ENCODE data around the gene SH3GL1. TPM values are rescaled to one million over a fixed set of nuclear protein-coding genes. Genes with fewer than 3 reads are reported as not detected.

The SH3GL1 gene
- total RNA-seq, 2 experiments from 2014 or later, result 39.3 to 40.9 TPM

- POLR2A ChIA-PET, result interaction anchor here (2.0 to 3.1 kb wide), 2 partner anchors 8 to 30 kb away, joined by 8 to 33 read pairs; partner anchors contain the start of genes CHAF1A and SH3GL1
- peaks cover 92% of the 10 kb centered on the region for H3K4me1 ChIP-seq (ENCODE audit: insufficient read depth, low read length)
Measured at GRCh38 chr19:4371247-4372164, 28.8 kb downstream of the SH3GL1 start.

GRCh38 chr19:4370418-4371041, 29.8 kb downstream of the SH3GL1 start:
- Mint-ChIP-seq H3K9me3 (no peaks in the 10 kb centered on the region), H3K27ac (peak overlapping the region; percentile 90), H3K4me3 (peak overlapping the region; percentile 38), H3K4me1 (ENCODE audit: low read depth) (peaks cover 31% of the 10 kb centered on the region), H3K27me3 (no peaks in the 10 kb centered on the region), H3K36me3 (ENCODE audit: low read depth) (peaks cover 7% of the 10 kb centered on the region)
- H3K27me3 ChIP-seq (ENCODE audit: control insufficient read depth in 1 of 2, insufficient read depth in 2 of 2, low read length in 2 of 2), result no peaks in the 10 kb centered on the region
- TF ChIP-seq CTCF (IDR thresholded peaks at IDR 0.05), result no peak
- intact Hi-C loops (cut with DNase I, micrococcal nuclease), result loop anchor here in 1 of 2 experiments (1.0 kb wide), 1 partner anchor 10 kb away; no protein-coding TSS in a partner anchor
- peak overlapping the region; percentile 59 for H3K4me3 ChIP-seq (ENCODE audit: low read length)
- no peak for ATAC-seq (ENCODE audit: poor library complexity)
- ChIA-PET POLR2A (interaction anchor here (0.9 to 3.1 kb wide), 9 partner anchors 9 to 385 kb away, joined by 4 to 33 read pairs (median 5); partner anchors contain the start of genes CHAF1A, EEF2, HDGFL2 and MPND), CTCF (interaction anchor here (0.6 to 4.6 kb wide), 16 partner anchors 7 to 363 kb away, joined by 3 to 63 read pairs (median 5); partner anchors contain the start of genes CHAF1A, MPND, PIAS4 and SH3GL1)
- no peaks in the 10 kb centered on the region for H3K9me3 ChIP-seq (ENCODE audit: control insufficient read depth in 1 of 2, insufficient read depth in 1 of 2, low read length in 2 of 2)
- DNase-seq, result no peak
- H3K27ac ChIP-seq (ENCODE audit: low read depth in 1 of 2, low read length in 2 of 2), result peak overlapping the region; percentile 78 to 87
- H3K4me1 ChIP-seq (ENCODE audit: insufficient read depth, low read length), result peaks cover 82% of the 10 kb centered on the region
- H3K36me3 ChIP-seq (ENCODE audit: insufficient read depth, low read length), result peaks cover 33% of the 10 kb centered on the region

More at GRCh38 chr19:4371247-4372164, 28.8 kb downstream of the SH3GL1 start:
- Mint-ChIP-seq H3K27me3 (no peaks in the 10 kb centered on the region), H3K4me1 (ENCODE audit: low read depth) (peaks cover 39% of the 10 kb centered on the region), H3K27ac (peak overlapping the region; percentile 90), H3K36me3 (ENCODE audit: low read depth) (peaks cover 7% of the 10 kb centered on the region), H3K4me3 (no peak overlapping the region), H3K9me3 (no peaks in the 10 kb centered on the region)
- ATAC-seq (ENCODE audit: poor library complexity) (no peak), DNase-seq (no peak)
- intact Hi-C loops (cut with DNase I, micrococcal nuclease), result no loop called here
- Histone ChIP-seq H3K4me3 (ENCODE audit: low read length) (no peak overlapping the region), H3K27ac (ENCODE audit: low read depth in 1 of 2, low read length in 2 of 2) (peak overlapping the region in 1 of 2 donors; percentile 78), H3K27me3 (ENCODE audit: control insufficient read depth in 1 of 2, insufficient read depth in 2 of 2, low read length in 2 of 2) (no peaks in the 10 kb centered on the region), H3K36me3 (ENCODE audit: insufficient read depth, low read length) (peaks cover 27% of the 10 kb centered on the region), H3K9me3 (ENCODE audit: control insufficient read depth in 1 of 2, insufficient read depth in 1 of 2, low read length in 2 of 2) (no peaks in the 10 kb centered on the region)
- CTCF ChIA-PET, result no interaction called here
- TF ChIP-seq CTCF (IDR thresholded peaks at IDR 0.05), result no peak

- no peaks in the 10 kb centered on the region for H3K9me3 ChIP-seq (ENCODE audit: control insufficient read depth in 1 of 2, insufficient read depth in 1 of 2, low read length in 2 of 2)
- peak overlapping the region; percentile 78 to 87 for H3K27ac ChIP-seq (ENCODE audit: low read depth in 1 of 2, low read length in 2 of 2)
- peak; percentile 74 for ATAC-seq (ENCODE audit: poor library complexity)
- CTCF ChIA-PET, result interaction anchor here (0.6 to 4.6 kb wide), 18 partner anchors 8 to 363 kb away, joined by 3 to 63 read pairs (median 4); partner anchors contain the start of genes CHAF1A, MPND, PIAS4 and SH3GL1
- H3K4me3 ChIP-seq (ENCODE audit: low read length), result peak overlapping the region; percentile 59
- peaks cover 7% of the 10 kb centered on the region for H3K36me3 Mint-ChIP-seq (ENCODE audit: low read depth)
- H3K27me3 Mint-ChIP-seq, result no peaks in the 10 kb centered on the region
- TF ChIP-seq CTCF (IDR thresholded peaks at IDR 0.05), result peak; percentile 65
- no peaks in the 10 kb centered on the region for H3K27me3 ChIP-seq (ENCODE audit: control insufficient read depth in 1 of 2, insufficient read depth in 2 of 2, low read length in 2 of 2)
- H3K27ac Mint-ChIP-seq, result peak overlapping the region; percentile 90
- peak overlapping the region; percentile 90 for H3K4me3 Mint-ChIP-seq
- intact Hi-C loops (cut with DNase I, micrococcal nuclease), result loop anchor here (1.0 kb wide), 2 partner anchors 10 to 30 kb away; partner anchors contain the start of gene SH3GL1 (in 2 of the 2)
- H3K4me1 ChIP-seq (ENCODE audit: insufficient read depth, low read length), result peaks cover 75% of the 10 kb centered on the region
- POLR2A ChIA-PET, result interaction anchor here (0.9 to 3.1 kb wide), 9 partner anchors 10 to 384 kb away, joined by 4 to 33 read pairs (median 5); partner anchors contain the start of genes CHAF1A, EEF2, HDGFL2 and MPND
- peaks cover 30% of the 10 kb centered on the region for H3K4me1 Mint-ChIP-seq (ENCODE audit: low read depth)
- peaks cover 40% of the 10 kb centered on the region for H3K36me3 ChIP-seq (ENCODE audit: insufficient read depth, low read length)
- H3K9me3 Mint-ChIP-seq, result no peaks in the 10 kb centered on the region
- peak; percentile 58 to 89 (median 70) for DNase-seq
Measured at GRCh38 chr19:4369888-4370260, 30.5 kb downstream of the SH3GL1 start.

Measured in CD4-positive, alpha-beta T cell (primary cell).